ENCODE measurements around the gene IKZF3.

GRCh38 chr17:39729280-39729851 is 134.7 kb downstream of the IKZF3 start:
- TF ChIP-seq EZH2 (IDR thresholded peaks at IDR 0.05; ENCODE audit: low read length, unreplicated experiment) (no peak), CTCF (conservative IDR thresholded peaks at IDR 0.05; ENCODE audit: low read depth, low read length) (no peak)
